NCI-H524 (cell line): ENCODE measurements around the gene HTT-AS.
A peak's percentile ranks its signal among the peaks of the same experiment; 100 is the strongest.

Source experiments
- DNase-seq, 2 experiments: peaks; one replicate each; lab custom pipeline; 2025; lab: John Stamatoyannopoulos, UW

Gene HTT-AS

GRCh38 chr4:3030566-3031356 lies 43.6 kb downstream of the HTT-AS start:
- no peak for DNase-seq

GRCh38 chr4:3029464-3029863 lies 44.9 kb downstream of the HTT-AS start:
- no peak for DNase-seq

- no peak for DNase-seq
These were observed 47.8 kb downstream of the HTT-AS start for GRCh38 chr4:3026540-3026939.

GRCh38 chr4:3025881-3026280 lies 48.5 kb downstream of the HTT-AS start:
- DNase-seq: no peak

GRCh38 chr4:3022651-3023050 lies 51.7 kb downstream of the HTT-AS start:
- no peak for DNase-seq

- DNase-seq: no peak
These were observed 52.2 kb downstream of the HTT-AS start for GRCh38 chr4:3022112-3022511.

GRCh38 chr4:3021627-3022026 lies 52.7 kb downstream of the HTT-AS start:
- no peak for DNase-seq

- DNase-seq: no peak
These were observed 53.2 kb downstream of the HTT-AS start for GRCh38 chr4:3021127-3021526.

- DNase-seq: no peak
These were observed 55.0 kb downstream of the HTT-AS start for GRCh38 chr4:3019145-3019846.

GRCh38 chr4:3017504-3017903 lies 56.8 kb downstream of the HTT-AS start:
- DNase-seq: peak in 1 of 2 experiments; percentile 61

- peak in 1 of 2 experiments; percentile 35 for DNase-seq
These were observed 57.4 kb downstream of the HTT-AS start for GRCh38 chr4:3016961-3017360.

- no peak for DNase-seq
These were observed 60.4 kb downstream of the HTT-AS start for GRCh38 chr4:3013839-3014350.
